AG08395 (cell line): Measurements from ENCODE around the gene IFNAR1.

Source experiments
- DNase-seq: peaks from one replicate; pipeline ENCODE4 v3.0.0; 2012; ENCODE audit warnings: mixed read lengths, low spot score

The IFNAR1 gene

DNA sequence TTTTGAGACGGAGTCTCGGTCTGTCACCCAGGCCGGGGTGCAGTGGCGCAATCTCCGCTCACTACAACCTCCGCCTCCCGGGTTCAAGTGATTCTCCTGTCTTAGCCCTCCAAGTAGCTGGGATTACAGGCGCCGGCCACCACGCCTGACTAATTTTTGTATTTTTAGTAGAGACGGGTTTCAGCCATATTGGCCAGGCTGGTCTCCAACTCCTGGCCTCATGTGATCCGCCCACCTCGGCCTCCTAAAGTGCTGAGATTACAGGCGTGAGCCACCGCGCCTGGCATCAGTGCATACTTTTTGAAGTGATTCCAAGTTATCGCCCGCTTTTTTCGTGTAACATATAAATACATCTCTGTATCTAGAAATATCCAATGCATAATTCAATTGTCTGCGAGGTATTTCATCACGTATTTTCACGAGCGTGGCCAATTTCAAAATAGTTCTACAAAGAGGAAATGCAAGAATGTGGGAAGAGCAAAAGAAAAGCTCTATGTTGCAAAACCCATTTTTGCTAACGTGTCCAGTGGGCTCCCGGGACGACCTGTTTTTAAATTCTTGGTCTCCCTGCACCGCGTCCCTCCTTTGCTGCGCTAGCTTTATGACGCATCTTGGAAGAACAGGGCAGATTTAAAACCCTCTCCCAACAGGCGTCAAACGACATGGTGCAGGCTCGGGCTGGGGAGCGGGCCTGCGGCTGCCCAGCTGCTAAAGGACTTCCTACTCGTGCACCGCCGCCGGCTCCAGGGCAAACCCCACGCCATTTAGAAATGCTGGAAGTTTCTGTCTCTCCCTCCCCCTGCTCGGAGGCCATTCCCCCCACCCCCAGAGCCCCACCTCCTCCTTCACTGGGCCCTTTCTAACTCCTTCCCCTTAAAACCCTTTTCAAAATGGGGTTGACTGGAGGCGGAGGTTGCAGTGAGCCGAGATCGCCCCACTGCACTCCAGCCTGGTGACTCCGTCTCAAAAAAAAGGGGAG, 77.5 kb downstream of the IFNAR1 start:
- peak; percentile 58 for DNase-seq

DNA sequence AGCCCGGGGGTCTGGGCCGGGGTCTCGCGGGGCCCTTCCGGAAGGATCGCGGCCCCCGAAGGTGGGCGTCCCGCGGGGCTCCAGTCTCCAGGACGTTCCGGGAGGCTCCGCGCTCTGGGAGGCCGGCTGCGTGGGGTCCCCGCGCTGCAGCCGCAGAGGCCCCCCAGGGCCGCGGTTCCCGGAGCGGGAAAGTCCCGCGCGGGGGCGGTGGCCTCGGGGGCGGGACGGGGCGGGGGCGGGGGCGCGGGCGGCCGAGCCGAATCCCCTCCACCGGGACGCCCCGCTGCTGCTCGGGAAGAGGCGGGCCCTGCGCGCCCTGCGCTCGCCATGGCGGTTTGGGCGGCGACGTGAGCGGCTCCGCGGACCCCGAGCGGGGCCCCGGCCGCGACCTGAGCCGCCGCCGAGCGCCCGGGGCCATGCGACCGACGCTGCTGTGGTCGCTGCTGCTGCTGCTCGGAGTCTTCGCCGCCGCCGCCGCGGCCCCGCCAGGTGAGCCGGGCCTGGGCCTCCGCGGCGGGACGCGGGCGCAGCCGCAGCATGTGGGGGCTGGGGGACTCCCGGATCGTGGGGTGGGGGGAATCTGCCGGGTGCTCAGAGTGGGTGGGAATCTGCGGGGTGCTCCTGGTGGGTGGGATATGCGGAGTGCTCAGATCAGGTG, 78.5 kb downstream of the IFNAR1 start, which contains the start of gene IFNGR2:
Gene IFNGR2, plus strand, starts transcription at position 286 of the 658 bp plus-strand sequence. Its CDS starts 131 bp downstream, at position 417.
- DNase-seq = peak; percentile 31

DNA sequence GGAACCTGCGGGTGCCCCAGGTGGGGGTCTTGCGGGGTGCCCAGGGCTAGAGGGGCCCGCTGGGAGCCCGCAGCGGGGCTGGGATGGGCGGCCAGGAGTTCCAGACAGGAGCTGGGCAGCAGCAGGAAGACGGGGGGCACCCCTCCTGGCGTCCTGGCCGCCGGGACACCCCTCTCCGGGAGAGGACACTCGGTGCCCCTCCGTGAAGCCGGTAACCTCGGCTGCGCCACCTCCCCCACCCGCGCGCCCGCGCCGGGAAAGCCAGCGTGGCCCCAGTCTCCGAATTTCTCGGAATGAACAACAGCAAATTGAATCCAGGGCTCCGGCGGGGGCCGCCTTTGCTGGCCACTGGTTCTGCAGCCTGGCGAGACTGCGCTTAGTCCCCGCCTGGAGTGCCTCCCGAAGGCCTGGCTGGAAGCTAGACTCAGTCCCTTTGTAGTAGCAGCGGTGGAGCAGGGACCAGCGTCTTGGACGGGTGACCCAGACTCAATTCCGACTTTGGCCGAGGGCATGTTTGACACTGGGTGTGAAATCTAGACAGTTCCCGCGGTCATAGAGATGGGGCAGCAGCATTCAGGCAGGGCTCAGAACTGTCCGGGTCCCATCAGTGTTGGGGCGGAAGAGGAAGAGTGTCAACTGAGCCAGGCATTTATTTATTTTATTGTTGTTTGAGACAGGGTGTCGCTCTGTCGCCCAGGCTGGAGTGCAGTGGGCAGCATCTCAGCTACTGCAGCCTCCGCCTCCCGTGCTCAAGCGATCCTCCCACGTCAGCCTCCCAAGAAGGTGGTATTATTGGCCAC, 79.2 kb downstream of the IFNAR1 start:
- DNase-seq = peak; percentile 44

DNA sequence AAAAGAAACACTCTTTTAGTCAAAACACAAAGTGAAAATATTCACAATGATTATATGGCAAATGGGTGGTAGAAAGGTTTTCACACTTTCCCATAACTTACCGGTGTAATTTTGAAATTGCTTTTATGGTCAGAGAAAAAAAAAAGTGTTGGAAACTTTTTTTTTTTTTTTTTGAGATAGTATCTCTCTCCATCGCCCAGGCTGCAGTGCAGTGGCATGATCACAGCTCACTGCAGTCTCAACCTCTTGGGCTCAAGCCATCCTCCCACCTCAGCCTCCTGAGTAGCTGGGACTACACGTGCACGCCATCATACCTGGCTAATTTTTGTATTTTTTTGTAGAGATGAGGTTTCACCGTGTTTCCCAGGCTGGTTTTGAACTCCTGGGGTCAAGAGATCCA, 81.7 kb downstream of the IFNAR1 start:
- DNase-seq = no peak
